Kidney epithelial cell (primary cell): ENCODE data around the gene ALDH7A1. TPM values are rescaled to one million over a fixed set of nuclear protein-coding genes. Genes with fewer than 3 reads are reported as not detected.

Experiments used
- DNase-seq: peaks from one replicate; pipeline ENCODE4 v3.0.0-alpha.2; 2010; ENCODE audit warnings: low read depth
- H3K27me3 ChIP-seq: 2 replicates; pipeline ENCODE4 v1.6.0; 2011; ENCODE audit warnings: low read length; ENCODE audit not compliant: control insufficient read depth, insufficient read depth
- H3K36me3 ChIP-seq: 2 replicates; pipeline ENCODE4 v1.5.1; 2011; ENCODE audit warnings: low read length; ENCODE audit not compliant: control insufficient read depth, insufficient read depth
- H3K4me3 ChIP-seq: 2 replicates; pipeline ENCODE4 v1.5.1; 2011; ENCODE audit warnings: low read depth, mild to moderate bottlenecking, control low read depth, low read length
- total RNA-seq: library from RNA; depleted of rRNA; stranded (reverse); fragments of >200 nt; gene quantifications from 2 replicates; pipeline ENCODE4 v1.2.3, GENCODE V29; 2015
- TF ChIP-seq, protein P1 (sequence below): IDR thresholded peaks from 2 replicates; pipeline ENCODE4 v1.5.1; 2011; ENCODE audit warnings: mild to moderate bottlenecking, moderate library complexity, low read length, control low read depth, inconsistent platforms; ENCODE audit not compliant: insufficient read depth, poor library complexity, severe bottlenecking

ALDH7A1 gene
- total RNA-seq, 1 donor from 2014 or later: 35.2 TPM

GRCh38 chr5:126589536-126590297, 5.3 kb downstream of the ALDH7A1 start:
- H3K27me3 ChIP-seq: no peaks in the 10 kb centered on the region
- no peak overlapping the region for H3K4me3 ChIP-seq
- no peak for DNase-seq
- peaks cover 2% of the 10 kb centered on the region for H3K36me3 ChIP-seq
- TF ChIP-seq, protein P1, sequence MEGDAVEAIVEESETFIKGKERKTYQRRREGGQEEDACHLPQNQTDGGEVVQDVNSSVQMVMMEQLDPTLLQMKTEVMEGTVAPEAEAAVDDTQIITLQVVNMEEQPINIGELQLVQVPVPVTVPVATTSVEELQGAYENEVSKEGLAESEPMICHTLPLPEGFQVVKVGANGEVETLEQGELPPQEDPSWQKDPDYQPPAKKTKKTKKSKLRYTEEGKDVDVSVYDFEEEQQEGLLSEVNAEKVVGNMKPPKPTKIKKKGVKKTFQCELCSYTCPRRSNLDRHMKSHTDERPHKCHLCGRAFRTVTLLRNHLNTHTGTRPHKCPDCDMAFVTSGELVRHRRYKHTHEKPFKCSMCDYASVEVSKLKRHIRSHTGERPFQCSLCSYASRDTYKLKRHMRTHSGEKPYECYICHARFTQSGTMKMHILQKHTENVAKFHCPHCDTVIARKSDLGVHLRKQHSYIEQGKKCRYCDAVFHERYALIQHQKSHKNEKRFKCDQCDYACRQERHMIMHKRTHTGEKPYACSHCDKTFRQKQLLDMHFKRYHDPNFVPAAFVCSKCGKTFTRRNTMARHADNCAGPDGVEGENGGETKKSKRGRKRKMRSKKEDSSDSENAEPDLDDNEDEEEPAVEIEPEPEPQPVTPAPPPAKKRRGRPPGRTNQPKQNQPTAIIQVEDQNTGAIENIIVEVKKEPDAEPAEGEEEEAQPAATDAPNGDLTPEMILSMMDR: no peak

DNA sequence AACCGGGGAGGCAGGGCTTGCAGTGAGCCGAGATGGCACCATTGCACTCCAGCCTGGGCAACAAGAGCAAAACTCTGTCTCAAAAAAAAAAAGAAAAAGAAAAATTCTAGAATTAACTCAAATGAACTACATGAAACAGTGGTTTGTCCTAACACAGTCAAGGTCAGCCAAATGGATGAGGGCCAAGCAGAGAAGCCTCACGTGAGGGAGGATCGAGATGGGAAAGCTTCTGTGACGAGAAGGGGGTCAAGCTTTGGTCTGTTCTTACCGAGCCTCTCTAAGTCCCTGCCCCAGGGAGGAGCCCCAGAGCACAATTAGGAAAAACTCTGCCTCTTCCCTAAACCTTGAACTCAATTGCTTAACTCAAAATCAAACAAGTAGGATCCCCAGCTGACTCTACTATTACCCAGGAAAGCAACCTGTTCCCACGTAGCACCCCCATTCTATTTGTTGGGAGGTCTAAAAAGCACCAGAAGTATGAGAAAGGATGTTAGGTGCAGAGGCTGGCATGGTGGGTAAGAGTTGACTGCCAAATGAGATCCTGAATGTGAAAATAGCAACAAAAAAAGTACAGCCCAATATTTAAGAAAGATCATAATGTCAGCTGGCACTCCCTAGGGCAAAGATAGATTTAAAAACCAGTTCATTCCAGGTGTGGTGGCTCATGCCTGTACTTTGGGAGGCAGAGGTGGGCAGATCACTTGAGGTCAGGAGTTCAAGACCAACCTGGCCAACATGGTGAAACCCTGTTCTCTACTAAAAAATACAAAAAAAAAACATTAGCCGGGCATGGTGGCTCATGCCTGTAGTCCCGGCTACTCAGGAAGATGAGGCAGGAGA, 7.2 kb downstream of the ALDH7A1 start:
- Histone ChIP-seq H3K4me3 (no peak overlapping the region), H3K27me3 (no peaks in the 10 kb centered on the region), H3K36me3 (peaks cover 2% of the 10 kb centered on the region)
- TF ChIP-seq, protein P1: no peak
- no peak for DNase-seq

GRCh38 chr5:126583761-126584160, 11.3 kb downstream of the ALDH7A1 start:
- TF ChIP-seq, protein P1: no peak
- Histone ChIP-seq H3K4me3 (no peak overlapping the region), H3K27me3 (no peaks in the 10 kb centered on the region), H3K36me3 (no peaks in the 10 kb centered on the region)
- DNase-seq: no peak

GRCh38 chr5:126579716-126580115, 15.3 kb downstream of the ALDH7A1 start:
- Histone ChIP-seq H3K4me3 (no peak overlapping the region), H3K36me3 (peaks cover 2% of the 10 kb centered on the region), H3K27me3 (no peaks in the 10 kb centered on the region)
- DNase-seq: no peak
- TF ChIP-seq, protein P1: no peak

GRCh38 chr5:126577415-126577814, 17.6 kb downstream of the ALDH7A1 start:
- TF ChIP-seq, protein P1: no peak
- no peaks in the 10 kb centered on the region for H3K27me3 ChIP-seq
- no peak for DNase-seq
- H3K4me3 ChIP-seq: no peak overlapping the region
- H3K36me3 ChIP-seq: peaks cover 2% of the 10 kb centered on the region
